Heart left ventricle (tissue), 13 donors: Measurements from ENCODE around the gene MME.

Experiments used
- POLR2A ChIP-seq, 2 donors: fragments of 450-650 bp; IDR thresholded peaks; one replicate each; pipeline ENCODE4 v1.6.1; 2017; ENCODE audit warnings: antibody characterized with exemption in 2 of 2, mild to moderate bottlenecking in 2 of 2, moderate library complexity in 2 of 2
- TF ChIP-seq, protein P1 (sequence below), 12 donors: fragments of 200-600 bp; sonication (generic) in 4 of 12; IDR thresholded peaks; one replicate each; pipeline versions ENCODE4 v1.5.0 to v1.8.0; 2018 to 2022; ENCODE audit warnings: antibody characterized with exemption in 12 of 12, mild to moderate bottlenecking in 5 of 12
- donor health status: ischemic (EF 13 %, LVEDD 7.1; RV severe dilation, severe dysfunction).
- donor health status: DM: no; HTN: yes; CAD: no.
- donor health status: DM: no; HTN: no; CAD: no.
- donor health status: ischemic (EF 25% LVEDD 6.9; RV normal size, moderate dysfunction).
- donor health status: ischemic (EF 25% LVEDD 5.7; RV mildly dilated, moderate dysfunction).
- donor health status: ischemic (EF 35%, LVEDD 5.7; RV mildly dilated, moderate dysfunction).
- donor health status: nonischemic (EF 11% LVEDD 7.7; RV severe dilation, severe dysfunction).
- donor health status: DM: yes; HTN: yes; CAD: no.
- donor health status: PGD.
- donor health status: ischemic (EF 29% LVEDD 5.4; RV normal size, mild dysfunction).
- donor health status: nonischemic (EF 23%, LVEDD 6.1; RV moderate dilation, normal function).

DNA sequence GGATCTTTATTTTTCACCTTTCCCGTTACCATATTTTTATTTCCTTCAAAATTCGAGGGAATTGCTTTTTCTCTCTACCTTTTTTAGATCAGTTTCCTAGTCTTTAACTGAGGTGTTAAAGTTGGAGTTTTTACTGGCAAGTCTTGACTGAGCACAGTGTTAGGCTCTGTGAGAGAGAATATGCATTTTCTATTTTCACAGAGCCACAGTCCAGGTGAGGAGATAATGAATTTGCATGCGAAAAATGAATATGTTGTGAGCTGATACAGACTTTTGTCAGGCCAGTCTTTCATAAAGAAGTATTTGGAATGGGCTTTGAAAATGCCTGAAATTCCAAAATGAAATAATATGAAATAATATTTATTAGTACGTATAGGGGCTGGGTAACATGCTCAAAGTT, 31.9 kb downstream of the MME start:
- TF ChIP-seq, protein P1, sequence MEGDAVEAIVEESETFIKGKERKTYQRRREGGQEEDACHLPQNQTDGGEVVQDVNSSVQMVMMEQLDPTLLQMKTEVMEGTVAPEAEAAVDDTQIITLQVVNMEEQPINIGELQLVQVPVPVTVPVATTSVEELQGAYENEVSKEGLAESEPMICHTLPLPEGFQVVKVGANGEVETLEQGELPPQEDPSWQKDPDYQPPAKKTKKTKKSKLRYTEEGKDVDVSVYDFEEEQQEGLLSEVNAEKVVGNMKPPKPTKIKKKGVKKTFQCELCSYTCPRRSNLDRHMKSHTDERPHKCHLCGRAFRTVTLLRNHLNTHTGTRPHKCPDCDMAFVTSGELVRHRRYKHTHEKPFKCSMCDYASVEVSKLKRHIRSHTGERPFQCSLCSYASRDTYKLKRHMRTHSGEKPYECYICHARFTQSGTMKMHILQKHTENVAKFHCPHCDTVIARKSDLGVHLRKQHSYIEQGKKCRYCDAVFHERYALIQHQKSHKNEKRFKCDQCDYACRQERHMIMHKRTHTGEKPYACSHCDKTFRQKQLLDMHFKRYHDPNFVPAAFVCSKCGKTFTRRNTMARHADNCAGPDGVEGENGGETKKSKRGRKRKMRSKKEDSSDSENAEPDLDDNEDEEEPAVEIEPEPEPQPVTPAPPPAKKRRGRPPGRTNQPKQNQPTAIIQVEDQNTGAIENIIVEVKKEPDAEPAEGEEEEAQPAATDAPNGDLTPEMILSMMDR (IDR thresholded peaks at IDR 0.05): no peak
- TF ChIP-seq POLR2A (IDR thresholded peaks at IDR 0.05): no peak
